ENCODE measurements around the gene GABPB1. TPM values are rescaled to one million over a fixed set of nuclear protein-coding genes. Genes with fewer than 3 reads are reported as not detected.

GABPB1 gene
- total RNA-seq, 3 donors from 2014 or later (not counting 1 experiment from before 2014, with no cell fraction given): 20.8 to 30.8 (median 26.3) TPM

- Histone ChIP-seq H3K27ac (ENCODE audit: low read length) (no peak overlapping the region), H3K27me3 (ENCODE audit: control insufficient read depth, insufficient read depth, low read length) (no peaks in the 10 kb centered on the region), H3K36me3 (ENCODE audit: control insufficient read depth, insufficient read depth, low read length) (no peaks in the 10 kb centered on the region), H3K9me3 (ENCODE audit: control insufficient read depth, insufficient read depth, low read length) (no peaks in the 10 kb centered on the region), H3K4me1 (ENCODE audit: control insufficient read depth, insufficient read depth, low read length) (no peaks in the 10 kb centered on the region), H3K4me3 (ENCODE audit: low read length) (no peak overlapping the region)
- DNase-seq: no peak
- H3K27ac Mint-ChIP-seq: no peak overlapping the region
- no peaks in the 10 kb centered on the region for H3K36me3 Mint-ChIP-seq
- WGBS (ENCODE audit: insufficient coverage): 88% methylated on average over 1 of the region's 1 CpG
- ATAC-seq: no peak
- no peaks in the 10 kb centered on the region for H3K4me1 Mint-ChIP-seq
- no peaks in the 10 kb centered on the region for H3K27me3 Mint-ChIP-seq (ENCODE audit: low read depth in 2 of 2)
- TF ChIP-seq CTCF (IDR thresholded peaks at IDR 0.05): no peak
- H3K4me3 Mint-ChIP-seq: no peak overlapping the region
- intact Hi-C loops (cut with micrococcal nuclease): no loop called here
- H3K9me3 Mint-ChIP-seq: no peaks in the 10 kb centered on the region
Observed at GRCh38 chr15:50235794-50236193, 119.2 kb downstream of the GABPB1 start.

- Mint-ChIP-seq H3K27ac (no peak overlapping the region), H3K4me3 (no peak overlapping the region), H3K9me3 (no peaks in the 10 kb centered on the region), H3K36me3 (no peaks in the 10 kb centered on the region), H3K27me3 (ENCODE audit: low read depth in 2 of 2) (no peaks in the 10 kb centered on the region), H3K4me1 (no peaks in the 10 kb centered on the region)
- no peaks in the 10 kb centered on the region for H3K36me3 ChIP-seq (ENCODE audit: control insufficient read depth, insufficient read depth, low read length)
- WGBS (ENCODE audit: insufficient coverage): 100% methylated on average over 1 of the region's 2 CpGs
- H3K27me3 ChIP-seq (ENCODE audit: control insufficient read depth, insufficient read depth, low read length): no peaks in the 10 kb centered on the region
- DNase-seq (no peak), ATAC-seq (no peak)
- no peak for TF ChIP-seq CTCF (IDR thresholded peaks at IDR 0.05)
- intact Hi-C loops (cut with micrococcal nuclease): no loop called here
- no peak overlapping the region for H3K27ac ChIP-seq (ENCODE audit: low read length)
- no peaks in the 10 kb centered on the region for H3K9me3 ChIP-seq (ENCODE audit: control insufficient read depth, insufficient read depth, low read length)
- no peak overlapping the region for H3K4me3 ChIP-seq (ENCODE audit: low read length)
- H3K4me1 ChIP-seq (ENCODE audit: control insufficient read depth, insufficient read depth, low read length): no peaks in the 10 kb centered on the region
Observed at GRCh38 chr15:50234764-50235163, 120.2 kb downstream of the GABPB1 start.

DNA sequence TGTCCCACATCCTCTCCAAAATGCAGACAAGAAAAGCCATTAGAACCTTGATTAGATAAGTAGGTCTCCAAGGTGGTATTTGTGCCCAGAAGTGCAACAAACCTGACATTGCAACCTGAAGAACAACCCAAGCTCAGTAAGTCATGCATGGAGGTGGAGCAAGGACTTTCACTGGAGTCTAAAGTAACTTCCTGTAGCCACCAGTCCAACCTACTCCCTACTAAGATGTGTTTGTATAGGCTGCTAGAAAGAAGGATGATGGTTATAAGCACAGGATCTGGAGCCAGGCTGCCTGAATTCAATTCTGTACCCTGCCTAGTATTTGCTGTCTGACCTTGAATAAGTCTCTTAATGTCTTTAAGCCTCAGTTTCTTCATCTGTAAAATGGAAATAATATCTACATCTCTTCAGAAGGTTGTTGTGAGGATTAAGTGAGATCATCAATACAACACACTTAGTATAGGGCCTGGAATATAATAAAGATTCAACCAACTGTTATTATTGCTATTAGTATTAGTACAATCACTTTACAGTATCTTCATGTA lies 121.7 kb downstream of the GABPB1 start:
- H3K27ac Mint-ChIP-seq: no peak overlapping the region
- no peak for TF ChIP-seq CTCF (IDR thresholded peaks at IDR 0.05)
- intact Hi-C loops (cut with micrococcal nuclease): no loop called here

DNA sequence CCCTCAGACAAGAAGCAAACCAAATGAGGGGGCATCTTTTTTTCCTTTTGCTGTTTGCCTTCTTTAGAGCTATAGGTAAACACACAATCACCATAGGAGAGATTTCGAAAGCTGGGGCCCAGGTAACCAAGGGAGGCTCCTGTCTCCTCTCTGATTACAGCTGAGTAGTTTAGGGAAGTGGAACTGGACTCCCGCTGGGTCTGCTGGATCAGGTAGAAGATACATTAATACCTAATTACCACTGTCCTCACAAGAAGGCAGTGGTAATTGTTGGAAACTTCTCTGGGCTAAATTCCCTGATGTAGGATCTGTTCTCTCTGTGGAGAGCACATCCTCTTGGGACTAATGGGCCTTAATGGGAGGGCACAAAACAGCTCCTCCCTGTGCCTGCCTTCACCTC lies 122.2 kb downstream of the GABPB1 start:
- TF ChIP-seq CTCF (IDR thresholded peaks at IDR 0.05): no peak
- Histone ChIP-seq H3K36me3 (ENCODE audit: control insufficient read depth, insufficient read depth, low read length) (no peaks in the 10 kb centered on the region), H3K27ac (ENCODE audit: low read length) (no peak overlapping the region), H3K4me3 (ENCODE audit: low read length) (no peak overlapping the region), H3K4me1 (ENCODE audit: control insufficient read depth, insufficient read depth, low read length) (no peaks in the 10 kb centered on the region), H3K9me3 (ENCODE audit: control insufficient read depth, insufficient read depth, low read length) (no peaks in the 10 kb centered on the region), H3K27me3 (ENCODE audit: control insufficient read depth, insufficient read depth, low read length) (no peaks in the 10 kb centered on the region)
- no CpG with 5 or more reads among the region's 2 CpGs for WGBS (ENCODE audit: insufficient coverage)
- Mint-ChIP-seq H3K36me3 (no peaks in the 10 kb centered on the region), H3K27ac (no peak overlapping the region), H3K4me3 (no peak overlapping the region), H3K9me3 (no peaks in the 10 kb centered on the region), H3K27me3 (ENCODE audit: low read depth in 2 of 2) (no peaks in the 10 kb centered on the region), H3K4me1 (no peaks in the 10 kb centered on the region)
- ATAC-seq: no peak
- no peak for DNase-seq
- intact Hi-C loops (cut with micrococcal nuclease): no loop called here

More for the DNA sequence above, 121.7 kb downstream of the GABPB1 start:
- no peak overlapping the region for H3K4me3 ChIP-seq (ENCODE audit: low read length)
- no peak for ATAC-seq
- H3K27me3 ChIP-seq (ENCODE audit: control insufficient read depth, insufficient read depth, low read length): no peaks in the 10 kb centered on the region
- H3K9me3 Mint-ChIP-seq: no peaks in the 10 kb centered on the region
- no peak overlapping the region for H3K27ac ChIP-seq (ENCODE audit: low read length)
- DNase-seq: no peak
- H3K4me1 ChIP-seq (ENCODE audit: control insufficient read depth, insufficient read depth, low read length): no peaks in the 10 kb centered on the region
- H3K4me3 Mint-ChIP-seq: no peak overlapping the region
- H3K36me3 ChIP-seq (ENCODE audit: control insufficient read depth, insufficient read depth, low read length): no peaks in the 10 kb centered on the region
- H3K9me3 ChIP-seq (ENCODE audit: control insufficient read depth, insufficient read depth, low read length): no peaks in the 10 kb centered on the region
- no peaks in the 10 kb centered on the region for H3K36me3 Mint-ChIP-seq
- no peaks in the 10 kb centered on the region for H3K4me1 Mint-ChIP-seq
- no peaks in the 10 kb centered on the region for H3K27me3 Mint-ChIP-seq (ENCODE audit: low read depth in 2 of 2)

Data from natural killer cell (primary cell).